Neural progenitor cell (in vitro differentiated cells): ENCODE data around the gene NRROS.

Experiments
- EZH2 ChIP-seq: fragments of 200-600 bp; sonication (generic); IDR thresholded peaks from 2 replicates; pipeline ENCODE4 v1.6.1; 2017; ENCODE audit warnings: antibody characterized with exemption, mild to moderate bottlenecking, moderate library complexity
- EZH2phosphoT487 ChIP-seq: fragments of 200-600 bp; sonication (generic); IDR thresholded peaks from 2 replicates; pipeline ENCODE4 v1.6.1; 2017; ENCODE audit warnings: antibody characterized with exemption
- TF ChIP-seq, protein P1 (sequence below): fragments of 200-600 bp; sonication (generic); IDR thresholded peaks from 2 replicates; pipeline ENCODE4 v1.5.1; 2017; ENCODE audit warnings: antibody characterized with exemption, mild to moderate bottlenecking

- TF ChIP-seq, protein P1, sequence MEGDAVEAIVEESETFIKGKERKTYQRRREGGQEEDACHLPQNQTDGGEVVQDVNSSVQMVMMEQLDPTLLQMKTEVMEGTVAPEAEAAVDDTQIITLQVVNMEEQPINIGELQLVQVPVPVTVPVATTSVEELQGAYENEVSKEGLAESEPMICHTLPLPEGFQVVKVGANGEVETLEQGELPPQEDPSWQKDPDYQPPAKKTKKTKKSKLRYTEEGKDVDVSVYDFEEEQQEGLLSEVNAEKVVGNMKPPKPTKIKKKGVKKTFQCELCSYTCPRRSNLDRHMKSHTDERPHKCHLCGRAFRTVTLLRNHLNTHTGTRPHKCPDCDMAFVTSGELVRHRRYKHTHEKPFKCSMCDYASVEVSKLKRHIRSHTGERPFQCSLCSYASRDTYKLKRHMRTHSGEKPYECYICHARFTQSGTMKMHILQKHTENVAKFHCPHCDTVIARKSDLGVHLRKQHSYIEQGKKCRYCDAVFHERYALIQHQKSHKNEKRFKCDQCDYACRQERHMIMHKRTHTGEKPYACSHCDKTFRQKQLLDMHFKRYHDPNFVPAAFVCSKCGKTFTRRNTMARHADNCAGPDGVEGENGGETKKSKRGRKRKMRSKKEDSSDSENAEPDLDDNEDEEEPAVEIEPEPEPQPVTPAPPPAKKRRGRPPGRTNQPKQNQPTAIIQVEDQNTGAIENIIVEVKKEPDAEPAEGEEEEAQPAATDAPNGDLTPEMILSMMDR, result no peak
- TF ChIP-seq EZH2 (no peak), EZH2phosphoT487 (no peak)
These were observed 2.9 kb downstream of the NRROS start for GRCh38 chr3:196642434-196642833.
